NCI-H82 (cell line): ENCODE data around the gene PAK1IP1.
"Not testable (repeated sequence)": the region's sequence is repeated elsewhere in the genome, so short reads cannot be mapped to it uniquely, and the experiment has no call there.

Source experiments
- DNase-seq: peaks from one replicate; lab custom pipeline; 2025; lab: John Stamatoyannopoulos, UW

The PAK1IP1 gene

DNA sequence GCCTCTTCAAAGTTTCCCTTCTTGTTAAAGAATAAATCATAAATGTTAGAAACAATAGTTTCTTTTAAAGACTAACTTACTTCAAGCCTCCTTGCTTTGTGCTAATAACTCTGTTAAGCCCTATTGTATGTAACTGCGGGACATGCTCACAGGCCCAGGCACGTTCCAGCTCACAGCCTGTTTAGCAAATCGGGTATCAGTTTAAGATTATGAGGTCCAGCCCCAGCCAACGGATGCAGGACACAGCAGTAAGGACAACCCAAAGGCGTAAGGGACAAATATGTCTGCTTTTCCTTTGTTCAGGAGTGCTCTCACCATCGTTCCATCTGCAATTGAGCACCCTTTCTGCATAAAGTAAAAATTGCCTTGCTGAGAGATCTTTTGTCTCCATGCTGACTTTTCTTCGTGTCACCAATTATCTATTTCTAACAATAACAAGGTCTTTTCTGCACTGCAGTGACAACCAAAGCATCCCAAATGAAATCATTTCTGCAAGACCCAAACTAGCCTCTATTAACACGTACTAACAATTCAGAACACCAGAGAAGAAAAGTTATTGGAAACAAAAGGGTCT, 1.7 kb upstream of the PAK1IP1 start:
- no peak for DNase-seq

DNA sequence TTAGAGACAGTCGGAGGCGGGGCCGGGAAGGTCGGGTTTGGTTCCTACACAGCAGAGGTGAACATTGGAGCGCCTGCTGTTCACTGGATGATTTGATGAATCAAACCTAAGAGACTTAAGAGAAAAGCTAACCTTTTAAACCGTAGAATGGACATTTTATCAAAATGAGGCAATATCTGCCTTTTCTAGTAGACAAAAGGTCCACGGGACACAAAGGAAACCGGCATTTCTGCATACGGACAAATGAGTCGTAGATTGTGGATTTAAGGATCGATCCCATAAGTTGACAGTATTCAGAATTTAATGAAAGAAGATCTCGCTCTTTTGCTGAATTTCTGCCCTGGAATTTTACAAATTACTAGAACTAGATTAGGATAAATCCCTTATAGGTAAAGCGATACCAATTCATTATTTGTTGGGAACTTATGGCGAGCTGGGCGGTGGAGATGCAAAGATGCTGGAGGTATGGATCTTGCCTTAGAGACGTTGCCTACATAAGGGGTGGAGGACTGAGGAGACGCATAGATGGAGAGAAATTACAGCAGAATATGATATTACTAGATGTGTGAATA, 400 bp downstream of the PAK1IP1 start:
- DNase-seq: no peak

DNA sequence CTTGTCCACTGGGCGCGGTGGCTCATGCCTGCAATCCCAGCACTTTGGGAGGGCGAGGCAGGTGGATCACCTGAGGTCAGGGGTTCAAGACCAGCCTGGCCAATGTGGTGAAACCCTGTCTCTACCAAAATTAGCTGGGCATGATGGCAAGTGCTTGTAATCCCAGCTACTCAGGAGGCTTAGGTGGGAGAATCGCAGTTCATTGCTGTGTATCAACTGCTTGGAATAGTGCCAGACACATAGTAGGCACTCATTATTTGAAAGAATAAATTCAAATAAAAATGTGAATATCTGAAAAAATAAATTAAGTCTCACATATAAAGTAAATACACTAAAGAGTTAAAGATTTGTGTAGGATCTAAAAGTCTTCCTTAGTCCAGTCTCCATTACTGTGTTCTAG, 1.9 kb downstream of the PAK1IP1 start:
- DNase-seq: no peak

DNA sequence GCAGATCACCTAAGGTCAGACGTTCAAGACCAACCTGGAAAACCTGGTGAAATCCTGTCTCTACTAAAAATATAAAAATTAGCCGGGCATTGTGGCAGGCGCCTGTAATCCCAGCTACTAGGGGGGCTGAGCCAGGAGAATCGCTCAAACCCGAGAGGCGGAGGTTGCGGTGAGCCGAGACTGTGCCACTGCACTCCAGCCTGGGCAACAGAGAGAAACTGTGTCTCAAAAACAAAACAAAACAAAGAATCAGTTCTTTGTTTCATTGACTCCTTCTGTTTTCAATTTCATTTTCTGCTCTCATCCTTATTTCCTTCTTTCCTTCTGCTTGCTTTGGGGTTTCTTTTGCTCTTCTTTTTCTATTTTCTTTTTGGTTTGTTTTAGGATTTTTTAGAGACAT, 19.2 kb downstream of the PAK1IP1 start:
- no peak for DNase-seq

DNA sequence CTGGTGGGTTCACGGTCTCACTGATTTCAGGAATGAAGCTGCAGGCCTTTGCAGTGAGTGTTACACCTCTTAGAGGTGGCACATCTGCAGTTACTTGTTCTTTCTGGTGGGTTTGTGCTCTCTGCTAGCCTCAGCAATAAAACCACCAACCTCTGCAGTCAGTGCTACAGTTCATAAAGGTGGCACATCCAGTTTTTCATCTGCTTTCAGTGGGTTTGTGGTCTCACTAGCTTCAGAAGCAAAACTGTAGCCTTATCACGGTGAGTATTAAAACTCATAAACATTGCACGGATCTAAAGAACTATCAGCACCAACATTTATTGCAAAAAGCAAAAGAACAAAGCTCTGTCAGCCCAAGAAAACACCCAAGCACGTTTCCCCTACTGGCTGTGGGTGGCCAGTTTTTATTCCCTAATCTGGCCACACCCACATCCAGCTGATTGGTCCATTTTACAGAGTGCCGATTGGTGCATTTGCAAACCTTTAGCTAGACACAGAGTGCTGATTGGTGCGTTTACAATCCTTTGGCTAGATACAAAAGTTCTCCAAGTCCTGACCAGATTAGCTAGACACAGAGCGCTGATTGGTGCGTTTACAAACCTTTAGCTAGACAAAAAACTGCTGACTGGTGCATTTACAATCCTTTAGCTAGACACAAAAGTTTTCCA, 24.7 kb downstream of the PAK1IP1 start:
- DNase-seq: no peak

DNA sequence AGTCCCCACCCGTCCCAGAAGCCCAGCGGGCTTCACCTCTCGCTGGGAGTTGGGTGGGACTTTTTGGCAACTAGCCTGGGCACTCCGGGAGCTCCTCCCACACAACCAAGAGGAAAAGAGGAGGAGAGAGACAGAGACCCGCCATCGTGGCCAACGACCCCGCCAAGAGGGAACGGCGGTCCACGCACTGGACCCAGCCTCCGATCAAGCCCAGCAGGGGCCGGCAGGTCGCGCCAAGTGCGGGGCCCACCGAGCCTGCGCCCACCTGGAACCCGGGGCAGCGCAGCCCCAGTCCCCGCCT, 25.1 kb downstream of the PAK1IP1 start:
- DNase-seq: no peak

DNA sequence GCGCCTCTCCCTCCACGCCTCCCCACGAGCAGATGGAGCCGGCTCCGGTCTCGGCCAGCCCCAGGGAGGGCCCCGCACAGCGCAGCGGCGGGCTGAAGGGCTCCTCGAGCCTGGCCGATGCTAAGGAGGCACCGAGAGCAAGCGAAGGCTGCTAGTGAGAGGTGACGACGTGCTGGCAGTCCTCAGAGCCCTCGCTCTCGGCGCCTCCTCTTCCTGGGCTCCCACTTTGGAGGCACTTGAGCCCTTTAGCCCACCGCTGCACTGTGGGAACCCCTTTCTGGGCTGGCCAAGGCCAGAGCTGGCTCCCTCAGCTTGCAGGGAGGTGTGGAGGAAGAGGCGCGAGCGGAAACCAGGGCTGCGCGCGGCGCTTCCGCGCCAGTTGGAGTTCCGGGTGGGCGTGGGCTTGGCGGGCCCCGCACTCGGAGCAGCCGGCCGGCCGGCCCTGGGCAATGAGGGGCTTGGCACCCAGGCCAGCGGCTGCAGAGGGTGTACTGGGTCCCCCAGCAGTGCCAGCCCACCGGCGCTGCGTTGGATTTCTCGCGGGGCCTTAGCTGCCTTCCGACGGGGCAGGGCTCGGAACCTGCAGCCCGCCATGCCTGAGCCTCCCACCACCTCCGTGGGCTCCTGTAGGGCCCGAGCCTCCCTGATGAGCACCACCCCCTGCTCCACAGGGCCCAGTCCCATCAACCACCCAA, 25.6 kb downstream of the PAK1IP1 start:
- DNase-seq: no peak

DNA sequence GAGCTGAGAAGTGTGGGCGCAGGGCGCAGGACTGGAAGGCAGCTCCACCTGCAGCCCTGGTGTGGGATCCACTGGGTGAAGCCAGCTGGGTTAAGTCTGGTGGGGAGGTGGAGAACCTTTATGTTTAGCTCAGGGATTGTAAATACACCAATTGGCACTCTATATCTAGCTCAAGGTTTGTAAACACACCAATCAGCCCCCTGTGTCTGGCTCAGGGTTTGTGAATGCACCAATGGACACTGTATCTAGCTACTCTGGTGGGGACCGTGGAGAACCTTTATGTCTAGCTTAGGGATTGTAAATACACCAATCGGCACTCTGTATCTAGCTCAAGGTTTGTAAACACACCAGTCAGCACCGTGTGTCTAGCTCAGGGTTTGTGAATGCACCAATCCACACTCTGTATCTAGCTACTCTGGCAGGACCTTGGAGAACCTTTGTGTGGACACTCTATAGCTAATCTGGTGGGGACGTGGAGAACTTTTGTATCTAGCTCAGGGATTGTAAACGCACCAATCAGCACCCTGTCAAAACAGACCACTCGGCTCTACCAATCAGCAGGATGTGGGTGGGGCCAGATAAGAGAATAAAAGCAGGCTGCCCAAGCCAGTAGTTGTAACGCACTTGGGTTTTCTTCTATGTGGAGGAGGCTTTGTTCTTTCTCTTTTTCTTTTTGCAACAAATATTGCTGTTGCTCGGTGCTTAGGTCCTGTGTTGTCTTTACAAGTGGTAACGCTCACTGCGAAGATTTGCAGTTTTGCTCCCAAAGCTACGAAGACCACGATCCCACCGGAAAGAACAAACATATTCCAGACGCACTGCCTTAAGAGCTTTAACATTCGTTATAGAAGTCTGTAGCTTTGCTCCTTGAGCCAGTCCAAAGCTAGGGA, 26.4 kb downstream of the PAK1IP1 start:
- not testable (repeated sequence) for DNase-seq

DNA sequence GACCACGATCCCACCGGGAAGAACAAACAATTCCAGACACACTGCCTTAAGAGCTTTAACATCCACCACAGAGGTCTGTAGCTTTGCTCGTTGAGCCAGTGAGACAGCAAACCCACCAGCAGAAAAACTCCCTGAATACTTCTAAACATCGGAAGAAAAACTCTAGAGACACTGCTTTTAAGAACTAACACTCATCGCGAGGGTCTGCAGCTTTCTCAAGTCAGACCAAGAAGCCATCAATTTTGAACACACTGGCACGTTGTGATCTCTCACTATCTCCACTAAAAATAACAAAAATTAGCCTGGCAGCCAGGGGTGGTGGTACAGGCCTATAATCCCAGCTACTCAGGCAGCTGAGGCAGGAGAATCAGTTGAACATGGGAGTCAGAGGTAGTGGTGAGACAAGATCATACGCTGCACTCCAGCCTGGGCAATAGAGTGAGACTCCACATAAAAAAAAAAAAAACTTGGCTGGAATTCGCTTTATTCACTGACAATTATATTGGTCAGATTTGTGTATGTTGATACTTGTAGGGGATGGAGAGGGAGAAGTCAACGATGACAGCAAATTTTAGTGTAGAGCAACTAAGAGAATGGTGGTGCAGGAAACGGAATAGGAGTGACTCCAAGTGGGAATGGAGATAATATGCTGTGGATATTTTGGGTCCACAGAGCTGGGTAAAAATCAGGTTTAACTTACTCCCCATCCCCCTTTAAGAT, 27.2 kb downstream of the PAK1IP1 start:
- no peak for DNase-seq

DNA sequence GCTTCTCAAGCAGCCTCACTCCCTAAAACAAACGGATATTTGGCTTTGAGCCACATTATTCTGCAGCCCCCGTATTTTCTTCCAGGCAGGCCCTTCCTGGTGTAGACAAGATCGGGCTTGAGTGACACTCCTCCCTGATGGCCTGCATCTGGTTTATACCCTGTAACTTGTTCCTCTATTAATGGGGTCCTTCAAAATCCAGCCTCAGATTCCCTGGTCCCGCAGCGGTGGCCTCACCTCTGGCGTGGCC, 27.7 kb downstream of the PAK1IP1 start:
- DNase-seq: no peak

DNA sequence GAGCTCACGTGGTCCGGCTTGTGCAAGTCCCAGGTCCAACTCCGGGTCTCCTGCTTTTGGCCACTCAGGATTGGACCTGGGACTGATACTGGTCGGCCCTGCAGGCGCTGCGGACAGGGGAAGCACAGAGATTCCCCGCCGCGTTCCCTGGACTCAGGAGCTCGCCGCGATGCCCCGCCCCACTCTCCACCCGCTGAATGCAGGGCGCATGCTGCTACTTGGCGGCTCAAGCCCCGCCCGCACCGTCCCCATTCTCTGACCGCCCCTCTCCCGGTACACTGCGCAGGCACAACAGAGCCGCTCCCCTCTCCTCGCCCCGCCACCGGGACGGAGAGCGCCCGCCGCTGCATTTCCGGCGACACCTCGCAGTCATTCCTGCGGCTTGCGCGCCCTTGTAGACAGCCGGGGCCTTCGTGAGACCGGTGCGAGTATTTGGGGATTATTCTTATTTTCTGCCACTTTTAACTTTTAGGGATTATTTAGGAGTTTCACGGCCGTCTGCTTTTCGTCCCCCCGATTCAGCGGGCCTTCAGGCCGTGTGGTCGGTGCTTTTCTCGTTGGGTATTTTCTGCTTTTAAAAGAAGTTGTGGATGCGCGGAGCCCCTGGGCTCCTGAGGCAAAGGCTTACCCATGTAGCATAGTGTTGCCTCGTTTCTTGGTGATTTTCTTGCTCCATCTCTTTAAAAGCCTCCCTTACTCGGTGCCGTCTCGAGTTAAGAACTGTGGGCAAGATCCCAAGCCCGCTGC, 28.2 kb downstream of the PAK1IP1 start, which contains the start of gene TMEM14C:
TSS of gene TMEM14C (plus strand) at position 251 of the 747 bp plus-strand sequence. CDS start 1,544 bp downstream, outside the sequence.
- DNase-seq: peak; percentile 99

DNA sequence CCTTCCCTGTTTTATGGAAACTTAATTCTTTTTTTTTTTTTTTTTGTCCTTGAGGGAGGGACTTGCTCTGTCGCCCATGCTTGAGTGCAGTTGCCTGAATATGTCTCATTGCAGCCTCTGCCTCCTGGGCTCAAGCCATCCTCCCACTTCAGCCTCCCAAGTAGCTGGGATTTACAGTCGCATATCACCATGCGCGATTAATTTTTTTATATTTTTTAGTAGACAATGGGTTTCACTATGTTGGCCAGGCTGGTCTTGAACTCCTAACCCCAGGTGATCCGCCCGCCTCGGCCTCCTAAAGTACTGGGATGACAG, 28.8 kb downstream of the PAK1IP1 start:
- no peak for DNase-seq

DNA sequence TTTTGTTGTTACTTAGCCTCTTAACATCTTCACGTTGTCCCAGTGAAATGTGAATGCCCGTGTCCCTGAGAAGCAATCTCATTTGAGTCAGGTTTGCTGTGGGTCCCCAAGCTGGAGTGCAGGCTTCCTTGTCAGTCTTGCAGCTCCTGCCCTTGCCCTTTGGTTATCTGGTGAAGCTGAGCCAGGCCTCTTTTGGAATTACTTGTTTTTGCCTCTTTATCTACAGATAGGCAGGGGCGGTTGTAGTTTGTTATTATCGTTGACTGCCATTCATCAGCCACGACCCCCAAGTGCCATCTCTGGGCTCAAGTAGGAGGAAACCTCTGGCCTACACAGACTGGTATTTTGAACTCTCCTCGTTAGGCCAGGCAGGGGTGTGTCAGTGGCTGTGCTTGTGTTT, 30.3 kb downstream of the PAK1IP1 start:
- DNase-seq: no peak

DNA sequence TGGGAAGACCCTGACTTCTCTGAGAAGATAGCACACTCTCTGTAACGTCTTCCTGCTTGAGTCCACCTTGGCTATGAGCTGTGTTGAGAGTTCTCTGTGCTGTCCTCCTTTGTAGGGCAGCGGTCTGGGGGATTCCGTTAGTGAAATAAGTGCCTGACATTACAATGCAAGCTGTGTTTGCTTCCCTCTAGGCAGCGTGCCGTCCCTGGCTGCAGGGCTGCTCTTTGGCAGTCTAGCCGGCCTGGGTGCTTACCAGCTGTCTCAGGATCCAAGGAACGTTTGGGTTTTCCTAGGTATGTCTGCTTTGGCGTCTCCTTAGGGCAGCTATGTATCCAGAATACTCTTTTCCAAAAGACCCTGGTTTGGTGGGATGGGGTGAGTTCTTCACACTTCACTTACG, 30.9 kb downstream of the PAK1IP1 start:
- DNase-seq: no peak

DNA sequence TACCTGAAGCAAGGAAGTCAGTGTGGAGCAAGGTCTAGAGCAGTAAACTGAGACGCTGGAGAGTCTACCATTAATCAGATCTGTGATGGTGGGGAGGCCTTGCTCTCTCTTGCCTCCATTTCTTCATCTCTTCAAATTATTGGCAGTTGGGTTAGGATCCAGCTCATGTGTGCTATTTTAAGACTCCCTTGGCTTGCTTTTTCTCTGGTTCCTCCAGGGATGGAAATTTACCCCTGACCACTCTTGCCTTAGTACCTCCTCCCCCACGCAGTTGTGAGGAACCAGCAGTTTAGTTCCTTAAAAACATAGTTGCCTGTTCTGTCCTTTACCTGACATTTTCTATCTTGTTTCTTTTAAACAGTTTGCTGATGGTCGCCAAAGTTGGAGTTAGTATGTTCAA, 35.5 kb downstream of the PAK1IP1 start:
- no peak for DNase-seq

DNA sequence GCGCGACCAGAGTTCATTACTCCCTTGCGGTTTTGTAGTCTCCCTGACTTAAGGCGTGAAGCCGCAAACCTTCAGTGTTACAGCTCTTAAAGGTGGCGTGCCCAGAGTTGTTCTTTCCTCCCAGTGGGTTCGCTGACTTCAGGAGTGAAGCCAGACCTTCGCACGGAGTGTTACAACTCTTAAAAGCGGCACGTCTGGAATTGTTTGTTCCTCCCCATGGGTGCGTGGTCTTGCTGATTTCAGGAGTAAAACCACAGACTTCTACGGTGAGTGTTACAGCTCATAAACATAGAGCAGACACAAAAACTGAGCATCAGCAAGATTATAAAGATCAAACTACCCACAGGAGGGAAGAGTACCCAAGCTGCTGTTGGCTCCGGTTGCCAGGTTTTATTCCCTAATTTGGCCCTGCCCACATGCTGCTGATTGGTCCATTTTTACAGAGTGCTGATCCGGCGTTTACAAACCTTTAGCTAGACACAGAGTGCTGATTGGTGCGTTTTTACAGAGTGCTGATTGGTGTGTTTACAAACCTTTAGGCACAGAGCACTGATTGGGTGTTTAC, 38.5 kb downstream of the PAK1IP1 start:
- no peak for DNase-seq

DNA sequence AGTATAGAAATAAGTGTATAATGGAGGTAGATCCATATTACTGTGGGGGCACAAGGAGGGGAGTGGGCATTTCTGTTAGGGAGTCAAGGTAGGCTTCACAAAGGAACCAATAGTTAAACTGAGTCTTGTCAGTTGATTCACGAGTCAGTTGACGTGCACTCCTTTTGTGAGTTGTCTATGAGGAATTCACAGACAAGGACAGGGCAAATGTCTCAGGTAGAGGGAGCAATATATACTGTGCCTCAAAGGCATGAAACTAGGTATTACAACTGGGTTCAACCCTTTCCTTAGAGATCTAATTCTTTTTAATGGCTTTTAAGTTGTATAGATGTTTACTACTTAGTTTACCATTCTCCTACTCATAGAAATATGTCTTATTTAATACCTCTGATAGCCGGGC, 39.1 kb downstream of the PAK1IP1 start:
- no peak for DNase-seq

DNA sequence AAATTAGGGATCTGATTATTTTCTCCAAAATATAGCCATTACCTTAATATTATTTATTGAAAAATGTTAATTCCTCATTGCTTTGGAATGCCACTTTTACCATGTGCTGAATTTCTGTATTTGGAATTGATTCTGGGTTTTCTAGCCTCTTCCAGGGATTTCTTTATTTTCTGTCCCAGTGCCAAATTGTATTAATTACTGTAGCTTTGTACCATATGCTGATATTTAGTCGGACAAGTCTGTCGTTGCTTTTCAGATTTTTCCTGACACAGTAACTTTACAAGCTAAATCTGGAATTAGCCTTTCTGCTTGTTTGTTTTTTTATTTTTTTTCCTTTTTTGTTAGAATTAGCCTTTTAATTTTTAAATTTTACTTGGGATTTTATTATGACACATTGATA, 42.0 kb downstream of the PAK1IP1 start:
- DNase-seq: no peak

DNA sequence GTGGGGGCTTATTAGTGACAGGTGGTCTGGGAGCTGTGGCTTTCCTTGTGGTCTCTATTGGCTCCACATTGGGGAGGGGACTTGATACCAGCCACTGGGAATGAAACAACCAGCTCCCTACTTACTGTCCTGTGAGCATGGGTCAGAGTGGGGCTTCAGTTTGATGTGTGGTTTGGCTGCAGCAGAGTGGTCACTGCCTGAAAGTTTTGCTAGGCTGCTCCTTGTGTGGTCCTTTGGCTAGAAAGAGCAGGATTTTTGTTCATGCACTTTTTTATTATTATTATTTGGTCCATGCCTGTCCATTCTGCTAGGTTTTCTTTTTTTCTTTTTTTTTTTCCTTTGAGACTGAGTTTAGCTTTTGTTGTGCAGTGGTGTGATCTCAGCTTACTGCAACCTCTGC, 45.3 kb downstream of the PAK1IP1 start:
- DNase-seq: no peak

DNA sequence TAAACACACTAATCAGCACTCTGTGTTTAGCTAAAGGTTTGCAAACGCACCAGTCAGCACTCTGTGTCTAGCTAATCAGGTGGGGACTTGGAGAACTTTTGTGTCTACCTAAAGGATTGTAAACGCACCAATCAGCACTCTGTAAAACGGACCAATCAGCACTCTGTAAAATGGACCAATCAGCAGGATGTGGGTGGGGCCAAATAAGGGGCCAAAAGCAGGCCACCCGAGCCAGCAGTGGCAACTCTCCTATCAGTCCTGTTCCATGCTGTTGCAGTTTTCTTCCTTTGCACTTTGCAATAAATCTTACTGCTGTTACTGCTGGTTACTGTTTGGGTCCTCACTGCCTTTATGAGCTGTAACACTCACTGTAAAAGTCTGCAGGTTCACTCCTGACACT, 46.9 kb downstream of the PAK1IP1 start:
- DNase-seq: not testable (repeated sequence)

DNA sequence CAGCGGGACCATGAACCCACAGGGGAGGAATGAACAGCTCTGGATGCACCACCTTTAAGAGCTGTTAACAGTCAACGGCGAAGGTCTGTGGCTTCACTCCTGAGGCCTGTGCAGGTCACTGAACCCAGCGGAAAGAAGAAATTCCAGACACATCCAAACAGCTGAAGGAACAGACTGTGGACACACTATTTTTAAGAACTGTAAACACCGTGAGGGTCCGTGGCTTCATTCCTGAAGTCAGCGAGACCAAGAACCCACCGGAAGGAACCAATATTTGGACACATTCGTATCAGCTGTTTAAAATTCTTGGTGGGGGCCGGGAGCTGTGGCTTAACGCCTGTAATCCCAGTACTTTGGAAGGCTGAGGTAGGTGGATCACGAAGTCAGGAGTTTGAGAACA, 47.5 kb downstream of the PAK1IP1 start:
- no peak for DNase-seq
